Esophagus muscularis mucosa (tissue), 4 donors: Measurements from ENCODE around the gene FAM117B. TPM values are rescaled to one million over a fixed set of nuclear protein-coding genes. Genes with fewer than 3 reads are reported as not detected.

Experiments used
- DNase-seq: peaks from one replicate; pipeline ENCODE4 v3.0.0-alpha.2; 2017; ENCODE audit errors: extremely low spot score
- H3K27ac ChIP-seq, 4 donors: fragments of 200-600 bp; sonication (generic); replicated peaks in 1 of 4; 1 replicate in 3 of 4; 2 replicates in 1 of 4; pipeline ENCODE4 v1.5.1; 2016 to 2019; ENCODE audit warnings: mild to moderate bottlenecking in 1 of 4
- H3K27me3 ChIP-seq, 4 donors: fragments of 200-600 bp; sonication (generic); one replicate each; pipeline versions ENCODE4 v1.5.1 to v1.6.0; 2016 to 2019
- H3K36me3 ChIP-seq, 4 donors: fragments of 200-600 bp; sonication (generic); one replicate each; pipeline ENCODE4 v1.5.1; 2016 to 2019
- H3K4me1 ChIP-seq, 4 donors: fragments of 200-600 bp; sonication (generic); one replicate each; pipeline ENCODE4 v1.5.1; 2016 to 2019
- H3K4me3 ChIP-seq, 4 donors: fragments of 200-600 bp; sonication (generic); 1 replicate in 2 of 4; 2 replicates in 2 of 4; pipeline ENCODE4 v1.5.1; 2016 to 2019; ENCODE audit warnings: mild to moderate bottlenecking in 4 of 4, moderate library complexity in 1 of 4
- H3K9me3 ChIP-seq, 4 donors: fragments of 200-600 bp; sonication (generic); 1 replicate in 3 of 4; 2 replicates in 1 of 4; pipeline ENCODE4 v1.5.1; 2016 to 2019
- CTCF ChIP-seq, 3 experiments: fragments of 200-600 bp in 2 of 3; fragments of 450-650 bp in 1 of 3; sonication (generic) in 2 of 3; IDR thresholded peaks; one replicate each; pipeline ENCODE4 v1.5.1; 2017 to 2019; ENCODE audit warnings: antibody characterized with exemption in 3 of 3, mild to moderate bottlenecking in 2 of 3, moderate library complexity in 1 of 3
- EP300 ChIP-seq: sonication (generic); formaldehyde crosslinking; IDR thresholded peaks from one replicate; pipeline ENCODE4 v1.6.1; 2017; ENCODE audit warnings: antibody characterized with exemption
- POLR2A ChIP-seq: fragments of 450-650 bp; IDR thresholded peaks from one replicate; pipeline ENCODE4 v1.6.1; 2017; ENCODE audit warnings: antibody characterized with exemption, moderate library complexity, mild to moderate bottlenecking, low read depth
- POLR2AphosphoS5 ChIP-seq, 2 donors: sonication (generic); formaldehyde crosslinking; IDR thresholded peaks; one replicate each; pipeline ENCODE4 v1.6.1; 2017; ENCODE audit warnings: antibody characterized with exemption in 2 of 2
- WGBS: methylation state at CpG from one replicate; pipeline ENCODE4 v1.1.5; 2018; 5-methylcytosine and 5-hydroxymethylcytosine counted together
- intact Hi-C: fragments of 100-400 bp; cut with DNase I; formaldehyde crosslinking; loops from one replicate; pipeline ENCODE4 v1.15.1; 2023
- total RNA-seq, 4 donors: library from RNA; depleted of rRNA; stranded (reverse); fragments of >200 nt; gene quantifications; one replicate each; pipeline versions ENCODE4 v1.1.0 to v1.2.1, GENCODE V29; 2016

Gene FAM117B
- total RNA-seq, 4 donors from 2014 or later: 2.8 to 5.0 (median 4.2) TPM

DNA sequence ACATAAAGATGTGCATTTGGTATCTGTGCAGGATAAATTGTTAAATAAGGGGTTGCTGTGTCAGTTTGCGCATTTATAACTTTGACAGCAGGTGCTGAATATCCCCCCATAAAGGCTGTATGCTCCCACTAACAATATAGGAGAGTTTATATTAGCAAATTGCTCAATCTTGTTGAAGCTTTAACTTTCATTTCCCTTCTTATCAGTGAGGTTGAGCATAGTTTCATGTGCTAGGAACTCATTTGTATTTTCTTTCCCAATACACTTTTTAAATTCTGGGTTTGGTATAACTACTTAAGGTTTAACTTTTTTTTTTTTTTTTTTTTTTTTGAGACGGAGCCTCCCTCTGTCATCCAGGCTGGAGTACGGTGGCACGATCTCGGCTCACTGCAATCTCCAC, 89.0 kb downstream of the FAM117B start:
- Histone ChIP-seq H3K36me3 (peaks cover 0 to 11% (median under 1%) of the 10 kb centered on the region in 4 donors), H3K27me3 (no peaks in the 10 kb centered on the region), H3K27ac (no peak overlapping the region), H3K4me3 (no peak overlapping the region), H3K9me3 (no peaks in the 10 kb centered on the region), H3K4me1 (no peaks in the 10 kb centered on the region)
- 89% methylated on average over 5 of the region's 5 CpGs for WGBS
- DNase-seq: no peak
- TF ChIP-seq POLR2A (no peak), POLR2AphosphoS5 (IDR thresholded peaks at IDR 0.05) (no peak), CTCF (IDR thresholded peaks at IDR 0.05) (no peak), EP300 (no peak)
- intact Hi-C loops: no loop called here

GRCh38 chr2:202726070-202726469, 91.3 kb downstream of the FAM117B start:
- TF ChIP-seq POLR2A (no peak), POLR2AphosphoS5 (IDR thresholded peaks at IDR 0.05) (no peak), CTCF (IDR thresholded peaks at IDR 0.05) (no peak), EP300 (no peak)
- WGBS: 91% methylated on average over 3 of the region's 3 CpGs
- Histone ChIP-seq H3K27me3 (no peaks in the 10 kb centered on the region), H3K4me3 (no peak overlapping the region), H3K9me3 (no peaks in the 10 kb centered on the region), H3K36me3 (peaks cover 0 to 15% (median 2%) of the 10 kb centered on the region in 4 donors), H3K4me1 (no peaks in the 10 kb centered on the region), H3K27ac (no peak overlapping the region)
- intact Hi-C loops: no loop called here
- no peak for DNase-seq

GRCh38 chr2:202736826-202737225, 102.1 kb downstream of the FAM117B start:
- intact Hi-C loops: no loop called here
- Histone ChIP-seq H3K9me3 (peaks cover 0 to 8% (median 4%) of the 10 kb centered on the region in 4 donors), H3K36me3 (peaks cover 0 to 5% (median 0%) of the 10 kb centered on the region in 4 donors), H3K27me3 (no peaks in the 10 kb centered on the region), H3K4me1 (no peaks in the 10 kb centered on the region), H3K4me3 (no peak overlapping the region), H3K27ac (no peak overlapping the region)
- DNase-seq: no peak
- 96% methylated on average over 1 of the region's 1 CpG for WGBS
- TF ChIP-seq CTCF (IDR thresholded peaks at IDR 0.05) (no peak), POLR2AphosphoS5 (IDR thresholded peaks at IDR 0.05) (no peak), POLR2A (no peak), EP300 (no peak)

- H3K36me3 ChIP-seq: no peaks in the 10 kb centered on the region
- DNase-seq: no peak
- H3K27me3 ChIP-seq: no peaks in the 10 kb centered on the region
- no peak overlapping the region for H3K27ac ChIP-seq
- WGBS: 100% methylated on average over 1 of the region's 1 CpG
- no peaks in the 10 kb centered on the region for H3K4me1 ChIP-seq
- intact Hi-C loops: no loop called here
- peaks cover 0 to 6% (median 0%) of the 10 kb centered on the region in 4 donors for H3K9me3 ChIP-seq
- TF ChIP-seq EP300: no peak
- TF ChIP-seq POLR2A: no peak
- TF ChIP-seq CTCF (IDR thresholded peaks at IDR 0.05): no peak
- TF ChIP-seq POLR2AphosphoS5 (IDR thresholded peaks at IDR 0.05): no peak
- H3K4me3 ChIP-seq: no peak overlapping the region
Observed at GRCh38 chr2:202743613-202744012, 108.8 kb downstream of the FAM117B start.

DNA sequence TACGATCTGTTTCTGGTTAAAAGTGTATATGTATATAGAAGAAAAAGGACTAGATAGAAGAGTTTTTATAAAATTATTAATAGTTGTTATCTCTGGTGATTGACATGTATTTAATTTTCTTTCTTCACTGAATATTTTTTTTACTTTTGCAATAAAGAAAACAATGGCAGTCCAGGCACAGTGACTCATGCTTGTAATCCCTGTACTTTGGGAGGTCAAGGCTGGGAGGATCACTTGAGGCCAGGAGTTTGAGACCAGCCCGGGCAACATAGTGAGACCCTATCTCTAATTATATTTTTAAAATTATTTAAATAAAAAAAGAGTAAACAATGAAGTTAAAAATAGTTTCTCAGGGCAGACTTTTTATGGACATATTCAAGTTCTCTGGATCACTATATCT, 114.7 kb downstream of the FAM117B start:
- no peaks in the 10 kb centered on the region for H3K27me3 ChIP-seq
- no peak for DNase-seq
- no peak for TF ChIP-seq EP300
- no peak for TF ChIP-seq POLR2A
- TF ChIP-seq POLR2AphosphoS5 (IDR thresholded peaks at IDR 0.05): no peak
- TF ChIP-seq CTCF (IDR thresholded peaks at IDR 0.05): no peak

More for the DNA sequence above, 114.7 kb downstream of the FAM117B start:
- Histone ChIP-seq H3K36me3 (no peaks in the 10 kb centered on the region), H3K9me3 (no peaks in the 10 kb centered on the region), H3K4me3 (no peak overlapping the region), H3K4me1 (no peaks in the 10 kb centered on the region), H3K27ac (no peak overlapping the region)
- intact Hi-C loops: no loop called here
- WGBS: 90% methylated on average over 2 of the region's 2 CpGs
